HepG2 (cell line): ENCODE data around the gene UBR7. TPM values are rescaled to one million over a fixed set of nuclear protein-coding genes. Genes with fewer than 3 reads are reported as not detected.

ENCODE experiments used
- BRF2 ChIP-seq: sonication (generic); formaldehyde crosslinking; IDR thresholded peaks from 2 replicates; pipeline ENCODE4 v1.8.1; 2022; ENCODE audit warnings: mild to moderate bottlenecking, missing genetic modification reagents
- CHD2 ChIP-seq: IDR thresholded peaks from 2 replicates; pipeline ENCODE4 v1.6.1; 2011; ENCODE audit warnings: low read depth, low read length, improper control_type of control experiment
- EED ChIP-seq: sonication (generic); formaldehyde crosslinking; IDR thresholded peaks from 2 replicates; pipeline ENCODE4 v1.5.0; 2020; ENCODE audit warnings: mild to moderate bottlenecking, missing genetic modification reagents
- GTF2F1 ChIP-seq: fragments of 150-350 bp; IDR thresholded peaks from 2 replicates; pipeline ENCODE4 v1.6.1; 2014; ENCODE audit warnings: low read length
- NR2C2 ChIP-seq: sonication (generic); formaldehyde crosslinking; IDR thresholded peaks from 2 replicates; pipeline ENCODE4 v1.4.0; 2020; ENCODE audit warnings: missing genetic modification reagents, mild to moderate bottlenecking, moderate library complexity, borderline replicate concordance
- PITX1 ChIP-seq: sonication (generic); formaldehyde crosslinking; IDR thresholded peaks from 2 replicates; pipeline ENCODE4 v1.5.1; 2020; ENCODE audit warnings: mild to moderate bottlenecking, missing genetic modification reagents
- RELA ChIP-seq: sonication (generic); formaldehyde crosslinking; IDR thresholded peaks from 2 replicates; pipeline ENCODE4 v1.4.0; 2020; ENCODE audit warnings: missing genetic modification reagents
- SMARCE1 ChIP-seq: fragments of 450-650 bp; IDR thresholded peaks from 2 replicates; pipeline ENCODE4 v1.6.1; 2017; ENCODE audit warnings: borderline replicate concordance
- TEAD3 ChIP-seq: optimal IDR thresholded peaks from 2 replicates; pipeline ENCODE3; 2016; ENCODE audit warnings: borderline replicate concordance
- THYN1 ChIP-seq: sonication (generic); formaldehyde crosslinking; IDR thresholded peaks from 2 replicates; pipeline ENCODE4 v1.8.1; 2023; ENCODE audit warnings: low read depth, mild to moderate bottlenecking, moderate library complexity, missing genetic modification reagents, borderline replicate concordance
- TSC22D2 ChIP-seq: sonication (generic); formaldehyde crosslinking; IDR thresholded peaks from 2 replicates; pipeline ENCODE4 v1.5.1; 2020; ENCODE audit warnings: missing genetic modification reagents, mild to moderate bottlenecking, borderline replicate concordance
- YEATS2 ChIP-seq: sonication (generic); formaldehyde crosslinking; IDR thresholded peaks from 2 replicates; pipeline ENCODE4 v1.4.0; 2020; ENCODE audit warnings: missing genetic modification reagents, borderline replicate concordance
- ZBED4 ChIP-seq: sonication (generic); formaldehyde crosslinking; IDR thresholded peaks from 2 replicates; pipeline ENCODE4 v1.4.0; 2020; ENCODE audit warnings: missing genetic modification reagents, borderline replicate concordance
- ZBTB46 ChIP-seq: sonication (generic); formaldehyde crosslinking; IDR thresholded peaks from 2 replicates; pipeline ENCODE4 v1.4.0; 2020; ENCODE audit warnings: mild to moderate bottlenecking, missing genetic modification reagents, borderline replicate concordance
- ZFP82 ChIP-seq: sonication (generic); formaldehyde crosslinking; IDR thresholded peaks from 2 replicates; pipeline ENCODE4 v1.5.1; 2020; ENCODE audit warnings: mild to moderate bottlenecking, missing genetic modification reagents, borderline replicate concordance
- ZNF138 ChIP-seq: sonication (generic); formaldehyde crosslinking; IDR thresholded peaks from 2 replicates; pipeline ENCODE4 v1.5.0; 2020; ENCODE audit warnings: mild to moderate bottlenecking, low read depth, missing genetic modification reagents
- ZNF275 ChIP-seq: sonication (generic); formaldehyde crosslinking; IDR thresholded peaks from 2 replicates; pipeline ENCODE4 v1.8.0; 2022; ENCODE audit warnings: missing genetic modification reagents, mild to moderate bottlenecking, inconsistent platforms, borderline replicate concordance
- ZNF414 ChIP-seq: sonication (generic); formaldehyde crosslinking; IDR thresholded peaks from 2 replicates; pipeline ENCODE4 v1.5.0; 2020; ENCODE audit warnings: missing genetic modification reagents
- ZNF451 ChIP-seq: sonication (generic); formaldehyde crosslinking; IDR thresholded peaks from 2 replicates; pipeline ENCODE4 v1.5.0; 2020; ENCODE audit warnings: mild to moderate bottlenecking, missing genetic modification reagents
- ZNF878 ChIP-seq: sonication (generic); formaldehyde crosslinking; IDR thresholded peaks from 2 replicates; pipeline ENCODE4 v1.8.1; 2023; ENCODE audit warnings: mild to moderate bottlenecking, missing genetic modification reagents, moderate library complexity
- polyA plus RNA-seq, 8 experiments: library from polyadenylated mRNA; depleted of rRNA in 3 of 8; stranded (reverse) in 7 of 8; unstranded in 1 of 8; fragments of >200 nt; fragmentation: Illumina TruSeq in 4 of 8; extraction: Trizol in 4 of 8; gene quantifications; 2 replicates each; pipeline versions ENCODE4 v1.2.1 to v1.2.3, GENCODE V29; 2011 to 2016; ENCODE audit warnings: low read depth in 4 of 8, missing spikeins in 1 of 8, mixed read lengths in 1 of 8; ENCODE audit not compliant: insufficient read depth in 1 of 8
- total RNA-seq, 5 experiments: library from RNA; depleted of rRNA; stranded (reverse); fragments of >200 nt; fragmentation: Illumina TruSeq; extraction: Trizol; gene quantifications; 2 replicates each; pipeline ENCODE4 v1.2.3, GENCODE V29; 2016; ENCODE audit warnings: low read depth in 1 of 5

The UBR7 gene
- total and polyA plus RNA-seq, 2 of the 13 experiments (the other 11 are each of a cell fraction or from before 2014, with no cell fraction given) = 11.0 to 19.7 TPM

GRCh38 chr14:93206793-93207467 lies at the start of gene UBR7, which contains the start of gene GON7 (continued):
- TF ChIP-seq TSC22D2 (CRISPR knock-in tag) = no peak
- TF ChIP-seq TEAD3 = no peak
- peak; percentile 28; the same call in 1 of the 2 replicates for TF ChIP-seq PITX1 (CRISPR knock-in tag)
- no peak for TF ChIP-seq ZNF138
- no peak for TF ChIP-seq THYN1
- peak; percentile 88; the same call in 1 of the 2 replicates for TF ChIP-seq ZFP82 (CRISPR knock-in tag)
- TF ChIP-seq BRF2 (CRISPR knock-in tag) = 0 out of 2 replicates have a peak, but pooled peaks have one; percentile 44
- TF ChIP-seq ZBED4 (CRISPR knock-in tag) = peak; percentile 40
- TF ChIP-seq ZNF878 (CRISPR knock-in tag) = no peak; the same call in 1 of the 2 replicates
- peak; percentile 85 for TF ChIP-seq YEATS2 (CRISPR knock-in tag)
- peak; percentile 69; the same call in 1 of the 2 replicates for TF ChIP-seq EED (CRISPR knock-in tag)
- no peak for TF ChIP-seq CHD2
- TF ChIP-seq ZNF414 (CRISPR knock-in tag) = 0 out of 2 replicates have a peak, but pooled peaks have one; percentile 15
- peak; percentile 77; the same call in 1 of the 2 replicates for TF ChIP-seq ZNF275
- TF ChIP-seq GTF2F1 = no peak
- 0 out of 2 replicates have a peak, but pooled peaks have one; percentile 49 for TF ChIP-seq ZNF451 (CRISPR knock-in tag)
- no peak for TF ChIP-seq RELA (CRISPR knock-in tag)
- no peak for TF ChIP-seq SMARCE1
- peak; percentile 96 for TF ChIP-seq NR2C2 (CRISPR knock-in tag)
- TF ChIP-seq ZBTB46 (CRISPR knock-in tag) = 0 out of 2 replicates have a peak, but pooled peaks have one; percentile 53
